Measurements from ENCODE around the gene ANKS1B.

The ANKS1B gene

GRCh38 chr12:99201906-99202645 is 782.7 kb downstream of the ANKS1B start:
- no peak for TF ChIP-seq CTCF (IDR thresholded peaks at IDR 0.05; ENCODE audit: control extremely low read depth, extremely low read depth, low read depth, missing control alignments)
- POLR2A ChIA-PET: no interaction called here
- no peak for DNase-seq (ENCODE audit: extremely low spot score)
- CTCF ChIA-PET: no interaction called here

GRCh38 chr12:99200711-99201384 is 783.9 kb downstream of the ANKS1B start:
- ChIA-PET CTCF (interaction anchor here (0.9 to 1.5 kb wide), 2 partner anchors 10 to 15 kb away, joined by 3 to 5 read pairs; no protein-coding TSS in a partner anchor), POLR2A (no interaction called here)
- DNase-seq (ENCODE audit: extremely low spot score): no peak
- no peak for TF ChIP-seq CTCF (IDR thresholded peaks at IDR 0.05; ENCODE audit: control extremely low read depth, extremely low read depth, low read depth, missing control alignments)

DNA sequence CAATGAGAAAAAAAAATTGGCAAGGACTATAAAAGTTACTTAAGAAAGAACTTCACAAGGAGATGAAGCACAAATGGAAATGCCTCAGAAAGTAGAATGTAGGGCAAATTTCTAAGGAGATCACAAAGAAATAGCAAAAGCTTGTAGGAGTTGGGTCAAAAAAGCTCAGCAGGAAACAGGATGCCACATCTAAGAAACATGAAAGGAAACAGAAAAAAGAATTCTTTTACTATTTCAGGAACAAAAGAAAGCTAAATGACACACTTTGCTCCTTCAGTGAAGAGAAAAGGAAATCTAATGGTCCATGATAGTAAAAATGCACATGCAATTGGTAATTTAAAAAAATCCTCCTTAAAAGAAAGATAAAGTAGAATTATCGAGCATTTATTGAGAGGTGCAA is 789.3 kb downstream of the ANKS1B start:
- CTCF ChIA-PET: interaction anchor here (1.3 kb wide), 1 partner anchor 21 kb away, joined by 3 read pairs; no protein-coding TSS in a partner anchor
- no peak for DNase-seq (ENCODE audit: extremely low spot score)
- POLR2A ChIA-PET: no interaction called here
- TF ChIP-seq CTCF (IDR thresholded peaks at IDR 0.05; ENCODE audit: control extremely low read depth, extremely low read depth, low read depth, missing control alignments): no peak

DNA sequence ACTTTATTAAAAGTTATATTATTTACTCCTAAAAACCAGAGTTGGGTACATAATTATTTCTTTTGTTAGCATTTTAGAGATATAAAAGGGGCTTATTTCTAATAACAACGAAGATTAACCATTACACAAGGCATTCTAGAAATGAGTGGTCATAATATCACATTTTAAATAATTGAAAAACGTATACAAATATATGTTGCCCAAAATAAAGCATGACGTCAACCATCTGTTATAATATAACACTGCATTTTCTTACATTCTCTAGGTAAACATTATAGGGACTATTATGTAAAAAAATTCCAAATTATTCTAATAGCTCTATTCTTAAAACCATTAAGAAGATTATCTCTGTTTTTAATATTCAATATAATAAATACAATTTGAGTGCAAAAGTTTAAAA is 792.2 kb downstream of the ANKS1B start:
- no peak for DNase-seq (ENCODE audit: extremely low spot score)
- no peak for TF ChIP-seq CTCF (IDR thresholded peaks at IDR 0.05; ENCODE audit: control extremely low read depth, extremely low read depth, low read depth, missing control alignments)
- POLR2A ChIA-PET: no interaction called here
- CTCF ChIA-PET: no interaction called here

DNA sequence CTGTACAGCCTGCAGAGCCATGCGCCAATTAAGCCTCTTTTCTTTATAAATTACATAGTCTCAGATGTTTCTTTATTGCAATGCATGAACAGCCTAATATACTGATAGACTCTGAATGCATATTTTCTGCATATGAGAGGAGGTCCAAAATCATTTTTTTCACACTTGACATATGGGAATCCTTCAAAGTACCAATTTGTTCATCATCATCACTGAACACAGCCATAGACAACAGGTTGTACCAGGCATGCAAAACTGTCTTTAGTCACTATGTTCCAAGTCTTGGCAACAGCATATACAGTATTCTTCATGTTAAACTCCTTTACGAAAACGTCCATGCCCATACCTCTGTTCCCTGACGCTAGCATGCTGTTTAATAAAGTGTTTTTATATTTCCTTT is 807.9 kb downstream of the ANKS1B start:
- TF ChIP-seq CTCF (IDR thresholded peaks at IDR 0.05; ENCODE audit: control extremely low read depth, extremely low read depth, low read depth, missing control alignments): no peak
- DNase-seq (ENCODE audit: extremely low spot score): no peak
- ChIA-PET POLR2A (no interaction called here), CTCF (no interaction called here)

DNA sequence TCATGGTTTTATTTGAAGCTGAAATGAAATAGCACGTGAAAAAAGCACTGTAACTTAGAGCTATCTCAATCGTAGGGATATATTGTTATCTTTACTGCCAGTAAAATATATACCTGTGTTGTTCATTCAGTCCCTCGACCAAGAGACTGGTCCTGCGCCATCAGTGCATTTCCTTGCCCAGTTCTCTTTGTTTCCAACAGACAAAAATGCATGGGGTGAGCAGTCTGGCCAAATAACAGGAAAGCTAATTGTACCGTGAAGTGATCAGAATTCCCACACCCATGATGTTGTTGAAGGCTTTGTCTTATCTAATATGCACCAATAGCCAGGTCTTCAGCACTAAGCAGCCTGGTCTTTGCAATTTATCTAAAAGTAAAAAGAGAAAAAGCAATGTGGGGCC is 814.3 kb downstream of the ANKS1B start:
- no peak for DNase-seq (ENCODE audit: extremely low spot score)
- POLR2A ChIA-PET: no interaction called here
- TF ChIP-seq CTCF (IDR thresholded peaks at IDR 0.05; ENCODE audit: control extremely low read depth, extremely low read depth, low read depth, missing control alignments): no peak
- CTCF ChIA-PET: no interaction called here

Data from GM10248 (cell line).